Ascending aorta (tissue), 2 donors: Measurements from ENCODE around the gene GRB10. TPM values are rescaled to one million over a fixed set of nuclear protein-coding genes. Genes with fewer than 3 reads are reported as not detected.

Experiments used
- DNase-seq, 2 donors: peaks; one replicate each; pipeline ENCODE4 v3.0.0-alpha.2; 2019; ENCODE audit warnings: low spot score in 2 of 2
- H3K27ac ChIP-seq, 2 donors: fragments of 200-600 bp; sonication (generic); one replicate each; pipeline ENCODE4 v1.5.1; 2016 to 2017; ENCODE audit warnings: mild to moderate bottlenecking in 1 of 2
- H3K27me3 ChIP-seq: fragments of 200-600 bp; sonication (generic); one replicate; pipeline ENCODE4 v1.5.1; 2017
- H3K36me3 ChIP-seq, 2 donors: fragments of 200-600 bp; sonication (generic); one replicate each; pipeline ENCODE4 v1.5.1; 2016
- H3K4me1 ChIP-seq, 2 donors: fragments of 200-600 bp; sonication (generic); one replicate each; pipeline ENCODE4 v1.5.1; 2016 to 2017; ENCODE audit warnings: mild to moderate bottlenecking in 1 of 2
- H3K4me3 ChIP-seq, 2 donors: fragments of 200-600 bp; sonication (generic); one replicate each; pipeline ENCODE4 v1.5.1; 2016 to 2017; ENCODE audit warnings: mild to moderate bottlenecking in 1 of 2
- H3K9me3 ChIP-seq, 2 donors: fragments of 200-600 bp; sonication (generic); one replicate each; pipeline ENCODE4 v1.5.1; 2016
- CTCF ChIP-seq, 3 experiments: fragments of 200-600 bp in 2 of 3; fragments of 450-650 bp in 1 of 3; sonication (generic) in 2 of 3; IDR thresholded peaks; one replicate each; pipeline ENCODE4 v1.5.1; 2016 to 2019; ENCODE audit warnings: antibody characterized with exemption in 3 of 3, mild to moderate bottlenecking in 1 of 3, moderate library complexity in 1 of 3
- intact Hi-C: fragments of 100-400 bp; cut with DNase I; formaldehyde crosslinking; loops from one replicate; pipeline ENCODE4 v1.15.1; 2023
- total RNA-seq: library from RNA; depleted of rRNA; stranded (reverse); fragments of >200 nt; gene quantifications from one replicate; pipeline ENCODE4 v1.1.0, GENCODE V29; 2016

GRB10 gene
- total RNA-seq, 1 donor from 2014 or later, result 53.4 TPM

GRCh38 chr7:50663396-50664102, 119.1 kb downstream of the GRB10 start:
- Histone ChIP-seq H3K27ac (peak overlapping the region; percentile 67 to 85), H3K27me3 (no peaks in the 10 kb centered on the region), H3K4me3 (no peak overlapping the region), H3K4me1 (peaks cover 16 to 62% of the 10 kb centered on the region in 2 donors), H3K36me3 (peaks cover 0 to 7% of the 10 kb centered on the region in 2 donors), H3K9me3 (no peaks in the 10 kb centered on the region)
- intact Hi-C loops, result no loop called here
- TF ChIP-seq CTCF (IDR thresholded peaks at IDR 0.05), result no peak
- DNase-seq, result no peak

- peak in 1 of 2 donors; percentile 41 for DNase-seq
- Histone ChIP-seq H3K27ac (no peak overlapping the region), H3K4me3 (no peak overlapping the region), H3K4me1 (peaks cover 19 to 62% of the 10 kb centered on the region in 2 donors), H3K9me3 (no peaks in the 10 kb centered on the region), H3K27me3 (no peaks in the 10 kb centered on the region), H3K36me3 (peaks cover 0 to 7% of the 10 kb centered on the region in 2 donors)
- TF ChIP-seq CTCF (IDR thresholded peaks at IDR 0.05), result no peak
- intact Hi-C loops, result no loop called here
Measured at GRCh38 chr7:50662996-50663395, 119.7 kb downstream of the GRB10 start.

GRCh38 chr7:50662041-50662694, 120.5 kb downstream of the GRB10 start:
- intact Hi-C loops, result no loop called here

GRCh38 chr7:50661345-50662040, 121.2 kb downstream of the GRB10 start:
- Histone ChIP-seq H3K36me3 (peaks cover 0 to 7% of the 10 kb centered on the region in 2 donors), H3K27me3 (no peaks in the 10 kb centered on the region), H3K27ac (no peak overlapping the region), H3K9me3 (no peaks in the 10 kb centered on the region), H3K4me1 (peaks cover 19 to 60% of the 10 kb centered on the region in 2 donors), H3K4me3 (no peak overlapping the region)
- DNase-seq, result peak in 1 of 2 donors; percentile 63
- TF ChIP-seq CTCF (IDR thresholded peaks at IDR 0.05), result no peak
- intact Hi-C loops, result no loop called here

More at GRCh38 chr7:50662041-50662694, 120.5 kb downstream of the GRB10 start:
- Histone ChIP-seq H3K36me3 (peaks cover 0 to 7% of the 10 kb centered on the region in 2 donors), H3K9me3 (no peaks in the 10 kb centered on the region), H3K4me3 (no peak overlapping the region), H3K4me1 (peaks cover 19 to 61% of the 10 kb centered on the region in 2 donors), H3K27ac (peak overlapping the region in 1 of 2 donors; percentile 13), H3K27me3 (no peaks in the 10 kb centered on the region)
- peak in 1 of 2 donors; percentile 59 for DNase-seq
- TF ChIP-seq CTCF (IDR thresholded peaks at IDR 0.05), result no peak

- Histone ChIP-seq H3K36me3 (peaks cover 0 to 7% of the 10 kb centered on the region in 2 donors), H3K27ac (no peak overlapping the region), H3K9me3 (no peaks in the 10 kb centered on the region), H3K4me1 (peaks cover 12 to 60% of the 10 kb centered on the region in 2 donors), H3K27me3 (no peaks in the 10 kb centered on the region), H3K4me3 (no peak overlapping the region)
- no peak for TF ChIP-seq CTCF (IDR thresholded peaks at IDR 0.05)
- intact Hi-C loops, result no loop called here
- peak in 1 of 2 donors; percentile 43 for DNase-seq
Measured at GRCh38 chr7:50660830-50661175, 121.9 kb downstream of the GRB10 start.
